Measurements from ENCODE around the gene HAPLN3. TPM values are rescaled to one million over a fixed set of nuclear protein-coding genes. Genes with fewer than 3 reads are reported as not detected.
"Not testable (repeated sequence)": the region's sequence is repeated elsewhere in the genome, so short reads cannot be mapped to it uniquely, and the experiment has no call there.

Gene HAPLN3, protein sequence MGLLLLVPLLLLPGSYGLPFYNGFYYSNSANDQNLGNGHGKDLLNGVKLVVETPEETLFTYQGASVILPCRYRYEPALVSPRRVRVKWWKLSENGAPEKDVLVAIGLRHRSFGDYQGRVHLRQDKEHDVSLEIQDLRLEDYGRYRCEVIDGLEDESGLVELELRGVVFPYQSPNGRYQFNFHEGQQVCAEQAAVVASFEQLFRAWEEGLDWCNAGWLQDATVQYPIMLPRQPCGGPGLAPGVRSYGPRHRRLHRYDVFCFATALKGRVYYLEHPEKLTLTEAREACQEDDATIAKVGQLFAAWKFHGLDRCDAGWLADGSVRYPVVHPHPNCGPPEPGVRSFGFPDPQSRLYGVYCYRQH
- total RNA-seq (2012; rRNA removed) = 0.66 and 1.5 TPM in 2 replicates

DNA sequence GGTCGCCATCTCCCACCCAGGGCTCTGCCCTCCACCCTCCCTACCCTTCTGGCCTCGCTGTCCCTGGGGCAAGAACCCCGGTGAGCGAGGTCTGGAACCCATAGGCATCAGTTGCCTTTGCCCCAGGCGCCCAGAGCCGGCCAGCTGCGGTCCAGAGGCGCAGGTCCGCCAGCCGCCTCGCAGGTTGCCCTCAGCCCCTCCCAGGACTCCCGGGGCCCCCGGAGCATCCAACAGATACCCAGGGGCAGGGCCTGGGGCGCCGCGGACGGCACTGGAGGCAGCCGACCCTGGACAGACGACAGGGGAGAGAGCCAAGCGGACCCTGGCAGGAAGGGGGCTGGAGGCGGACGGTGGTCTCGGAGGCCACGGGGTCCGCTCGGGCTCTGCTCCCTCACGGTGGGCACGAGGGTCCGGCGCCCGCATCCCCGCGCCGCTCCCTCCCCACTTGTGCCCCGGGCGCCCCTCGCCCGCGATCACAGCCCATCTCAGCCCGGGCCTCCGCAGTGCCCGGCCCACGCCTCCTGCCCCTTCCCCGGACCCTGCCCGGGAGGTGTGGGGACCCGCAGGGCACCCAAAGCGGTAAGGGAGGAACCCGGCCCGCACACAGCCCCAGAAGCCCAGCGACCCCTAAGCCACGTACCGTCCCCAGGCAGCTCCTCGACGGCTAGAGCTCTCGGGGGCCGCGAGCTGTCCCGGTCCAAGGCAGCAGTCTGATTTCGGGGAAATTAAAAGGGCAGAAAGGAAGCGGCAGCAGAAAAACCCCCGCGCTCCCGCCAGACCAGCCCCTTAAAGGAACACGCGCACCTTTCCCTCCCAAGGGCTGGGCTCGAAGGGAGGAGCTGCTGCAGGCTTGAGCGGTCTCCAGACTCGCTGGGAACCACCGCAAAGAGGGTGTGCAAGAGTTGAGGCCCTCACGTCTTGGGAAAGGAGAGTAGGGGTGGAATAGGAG is at the start of gene HAPLN3:
TSS of gene HAPLN3 (minus strand) at position 726 of the 949 bp plus-strand sequence. CDS start 8,246 bp downstream, outside the sequence.
- Histone ChIP-seq H3K4me3 (ENCODE audit: low read length) (peak within 1 kb of the TSS; percentile 67), H3K4me2 (ENCODE audit: low read length) (peak within 1 kb of the TSS; percentile 81), H3K9me3 (replicated peaks; ENCODE audit: low read length) (no peaks in the 10 kb centered on the region), H3K27me3 (ENCODE audit: control insufficient read depth, insufficient read depth, low read length) (peaks cover 14% of the 10 kb centered on the region), H3K36me3 (ENCODE audit: insufficient read depth, low read length) (peaks cover 8% of the 10 kb centered on the region), H3K4me1 (ENCODE audit: control insufficient read depth, insufficient read depth, low read length) (peaks cover 25% of the 10 kb centered on the region), H3K9ac (ENCODE audit: low read depth, low read length) (peak within 1 kb of the TSS; percentile 50)

DNA sequence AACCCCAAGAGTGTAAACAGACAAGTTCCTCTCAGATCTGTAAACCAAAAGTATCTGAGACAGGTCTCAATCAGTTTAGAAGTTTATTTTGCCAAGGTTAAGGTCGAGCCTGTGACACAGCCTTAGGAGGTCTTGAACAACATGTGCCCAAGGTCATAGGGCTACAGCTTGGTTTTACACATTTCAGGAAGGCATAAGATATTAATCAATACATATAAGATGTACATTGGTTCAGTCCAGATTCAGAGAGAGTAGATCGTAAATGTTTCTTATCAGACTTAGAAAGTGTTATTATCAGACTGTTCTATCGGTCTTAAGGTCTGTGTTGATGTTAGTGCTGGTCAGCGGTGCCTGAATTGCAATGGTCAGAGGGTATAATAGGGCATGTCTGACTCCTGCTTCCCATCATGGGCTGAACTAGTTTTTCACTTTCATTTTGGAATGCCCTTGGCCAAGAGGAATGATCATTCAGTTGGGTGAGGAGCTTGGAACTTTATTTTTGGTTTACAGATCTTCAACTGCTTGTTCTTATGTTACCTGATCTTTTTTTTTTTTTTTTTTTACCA is 44.8 kb upstream of the HAPLN3 start:
- Histone ChIP-seq H3K36me3 (ENCODE audit: insufficient read depth, low read length) (no peaks in the 10 kb centered on the region), H3K4me2 (ENCODE audit: low read length) (no peak overlapping the region), H3K9ac (ENCODE audit: low read depth, low read length) (no peak overlapping the region), H3K9me3 (replicated peaks; ENCODE audit: low read length) (no peaks in the 10 kb centered on the region), H3K27me3 (ENCODE audit: control insufficient read depth, insufficient read depth, low read length) (peaks cover 11% of the 10 kb centered on the region), H3K4me1 (ENCODE audit: control insufficient read depth, insufficient read depth, low read length) (no peaks in the 10 kb centered on the region), H3K4me3 (ENCODE audit: low read length) (no peak overlapping the region)

DNA sequence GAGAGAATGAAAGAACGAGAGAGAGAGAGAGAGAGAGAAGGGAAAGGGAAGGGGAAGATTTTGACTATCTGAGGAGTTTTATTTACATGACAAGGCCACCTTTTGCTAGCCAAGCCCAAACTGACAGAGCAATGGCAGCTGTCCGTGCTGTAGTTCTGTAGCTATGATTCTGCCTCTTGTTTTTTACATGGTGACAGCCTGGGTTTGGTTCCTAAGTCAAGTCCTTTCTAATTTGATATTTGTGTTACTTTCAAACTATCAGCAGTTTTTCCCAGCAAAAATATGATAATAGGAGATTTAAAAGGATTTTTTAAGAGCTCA is 44.1 kb upstream of the HAPLN3 start:
- Histone ChIP-seq H3K4me2 (ENCODE audit: low read length) (no peak overlapping the region), H3K9me3 (replicated peaks; ENCODE audit: low read length) (no peaks in the 10 kb centered on the region), H3K27me3 (ENCODE audit: control insufficient read depth, insufficient read depth, low read length) (peaks cover 11% of the 10 kb centered on the region), H3K36me3 (ENCODE audit: insufficient read depth, low read length) (no peaks in the 10 kb centered on the region), H3K4me3 (ENCODE audit: low read length) (no peak overlapping the region), H3K9ac (ENCODE audit: low read depth, low read length) (no peak overlapping the region), H3K4me1 (ENCODE audit: control insufficient read depth, insufficient read depth, low read length) (no peaks in the 10 kb centered on the region)

DNA sequence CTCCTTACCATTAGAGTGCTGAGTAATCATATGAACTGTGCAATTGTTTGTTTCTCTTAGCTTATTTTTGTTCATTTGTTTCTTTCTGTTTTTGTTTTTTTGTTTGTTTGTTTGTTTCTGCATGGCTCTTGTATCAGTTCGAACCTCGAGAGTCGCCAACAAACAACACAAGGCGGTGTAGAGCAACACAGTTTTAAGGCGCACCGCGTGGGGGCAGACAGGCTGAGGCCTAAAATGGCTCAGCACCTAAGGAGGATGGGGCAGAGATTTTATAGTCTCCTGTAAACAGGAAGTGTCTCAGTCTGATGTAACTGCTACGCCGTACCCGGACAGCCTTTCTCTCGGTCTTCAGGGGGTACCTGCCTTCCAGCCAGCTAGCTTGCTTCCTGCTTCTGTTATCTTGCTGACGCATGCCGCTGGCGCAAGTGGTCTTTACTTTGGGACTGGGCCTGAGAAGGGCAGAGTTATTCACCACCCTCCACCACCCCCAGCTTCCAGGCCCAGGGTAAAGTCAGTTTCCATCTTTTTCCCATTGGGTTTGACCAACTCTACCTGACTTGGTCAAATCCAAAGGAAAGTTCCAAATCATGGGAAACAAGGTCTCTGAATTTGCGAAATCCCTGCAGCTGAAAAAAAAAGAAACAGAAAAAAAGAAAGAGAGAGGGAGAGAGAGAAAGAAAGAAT is 43.6 kb upstream of the HAPLN3 start:
- H3K27me3 ChIP-seq (ENCODE audit: control insufficient read depth, insufficient read depth, low read length) = peaks cover 11% of the 10 kb centered on the region
- no peak overlapping the region for H3K4me2 ChIP-seq (ENCODE audit: low read length)
- H3K9ac ChIP-seq (ENCODE audit: low read depth, low read length) = no peak overlapping the region
- H3K9me3 ChIP-seq (replicated peaks; ENCODE audit: low read length) = no peaks in the 10 kb centered on the region
- no peak overlapping the region for H3K4me3 ChIP-seq (ENCODE audit: low read length)
- H3K4me1 ChIP-seq (ENCODE audit: control insufficient read depth, insufficient read depth, low read length) = no peaks in the 10 kb centered on the region
- H3K36me3 ChIP-seq (ENCODE audit: insufficient read depth, low read length) = no peaks in the 10 kb centered on the region

DNA sequence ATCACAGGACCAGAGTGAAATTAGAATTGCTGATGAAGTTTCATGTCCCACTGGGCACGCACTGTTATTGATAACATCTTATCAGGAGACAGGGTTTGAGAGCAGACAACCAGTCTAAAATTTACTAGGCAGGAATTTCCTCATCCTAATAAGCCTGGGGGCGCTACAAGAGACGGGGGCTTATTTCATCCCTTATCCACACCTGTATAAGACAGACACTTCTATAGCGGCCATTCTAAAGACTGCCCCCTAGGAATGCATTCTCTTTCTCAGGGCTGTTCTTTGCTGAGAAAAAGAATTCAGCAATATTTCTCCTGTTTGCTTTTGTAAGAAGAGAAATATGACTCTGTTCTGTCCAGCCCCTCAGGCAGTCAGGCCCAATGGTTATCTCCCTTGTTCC is 39.1 kb upstream of the HAPLN3 start:
- H3K9ac ChIP-seq (ENCODE audit: low read depth, low read length); H3K27me3 ChIP-seq (ENCODE audit: control insufficient read depth, insufficient read depth, low read length); H3K9me3 ChIP-seq (replicated peaks; ENCODE audit: low read length); H3K4me3 ChIP-seq (ENCODE audit: low read length); H3K4me2 ChIP-seq (ENCODE audit: low read length); H3K4me1 ChIP-seq (ENCODE audit: control insufficient read depth, insufficient read depth, low read length); H3K36me3 ChIP-seq (ENCODE audit: insufficient read depth, low read length): not testable (repeated sequence)

DNA sequence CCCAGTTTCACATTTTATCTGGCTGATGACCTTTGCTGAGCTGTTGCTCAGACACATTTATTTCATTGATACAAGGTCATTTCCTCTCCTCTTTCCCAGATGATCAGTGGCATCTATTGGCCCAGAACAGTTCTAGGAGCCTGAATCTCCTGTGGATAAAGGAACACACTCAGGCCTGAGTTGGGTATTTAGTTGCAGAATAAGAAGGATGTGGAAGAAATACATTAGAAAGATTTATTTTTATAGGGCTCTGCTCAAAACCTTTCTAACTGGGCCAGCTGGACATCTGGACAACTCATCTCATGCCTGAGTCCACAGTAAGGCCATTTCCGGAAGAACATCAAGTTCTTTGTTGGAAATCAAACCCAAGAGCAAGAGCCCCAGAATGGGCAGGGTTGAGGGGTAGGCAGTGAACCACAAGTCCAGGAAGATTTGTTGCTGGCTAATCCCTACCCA is 37.6 kb upstream of the HAPLN3 start:
- no peak overlapping the region for H3K4me2 ChIP-seq (ENCODE audit: low read length)
- H3K4me3 ChIP-seq (ENCODE audit: low read length) = no peak overlapping the region
- no peaks in the 10 kb centered on the region for H3K9me3 ChIP-seq (replicated peaks; ENCODE audit: low read length)
- H3K27me3 ChIP-seq (ENCODE audit: control insufficient read depth, insufficient read depth, low read length) = peaks cover 9% of the 10 kb centered on the region
- H3K4me1 ChIP-seq (ENCODE audit: control insufficient read depth, insufficient read depth, low read length) = peaks cover 3% of the 10 kb centered on the region
- H3K9ac ChIP-seq (ENCODE audit: low read depth, low read length) = no peak overlapping the region
- H3K36me3 ChIP-seq (ENCODE audit: insufficient read depth, low read length) = no peaks in the 10 kb centered on the region

DNA sequence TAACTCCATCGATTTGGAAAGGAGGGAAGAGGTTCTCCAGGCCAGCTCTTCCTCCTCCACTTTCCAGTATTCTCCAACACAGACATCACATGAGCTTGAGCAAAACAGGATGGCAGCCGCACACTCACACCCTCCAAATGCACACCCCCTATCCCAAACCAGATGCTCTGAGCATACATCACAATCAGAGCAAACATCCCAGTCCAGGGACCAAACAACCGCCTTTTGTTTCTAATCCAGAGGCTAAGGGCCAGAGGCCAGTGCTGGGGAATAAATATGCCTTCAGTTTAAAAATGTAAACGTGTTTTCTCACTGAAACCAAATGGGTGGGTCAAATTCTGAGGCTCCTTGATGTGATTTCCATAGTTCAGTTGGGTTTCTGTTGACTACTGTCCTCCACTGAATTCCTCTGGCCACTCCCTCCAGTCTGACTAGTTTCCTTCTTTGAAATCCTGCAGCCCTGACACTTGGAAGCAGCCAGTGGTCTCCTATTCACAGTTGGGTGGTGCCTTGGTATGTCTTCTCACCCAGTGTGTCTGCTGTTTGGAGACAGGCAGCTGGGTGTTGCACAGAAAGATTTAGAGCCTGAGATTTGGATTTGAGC is 37.0 kb upstream of the HAPLN3 start:
- no peak overlapping the region for H3K4me2 ChIP-seq (ENCODE audit: low read length)
- H3K27me3 ChIP-seq (ENCODE audit: control insufficient read depth, insufficient read depth, low read length) = peaks cover 9% of the 10 kb centered on the region
- no peak overlapping the region for H3K9ac ChIP-seq (ENCODE audit: low read depth, low read length)
- no peaks in the 10 kb centered on the region for H3K9me3 ChIP-seq (replicated peaks; ENCODE audit: low read length)
- H3K4me1 ChIP-seq (ENCODE audit: control insufficient read depth, insufficient read depth, low read length) = peaks cover 3% of the 10 kb centered on the region
- H3K36me3 ChIP-seq (ENCODE audit: insufficient read depth, low read length) = no peaks in the 10 kb centered on the region
- no peak overlapping the region for H3K4me3 ChIP-seq (ENCODE audit: low read length)

DNA sequence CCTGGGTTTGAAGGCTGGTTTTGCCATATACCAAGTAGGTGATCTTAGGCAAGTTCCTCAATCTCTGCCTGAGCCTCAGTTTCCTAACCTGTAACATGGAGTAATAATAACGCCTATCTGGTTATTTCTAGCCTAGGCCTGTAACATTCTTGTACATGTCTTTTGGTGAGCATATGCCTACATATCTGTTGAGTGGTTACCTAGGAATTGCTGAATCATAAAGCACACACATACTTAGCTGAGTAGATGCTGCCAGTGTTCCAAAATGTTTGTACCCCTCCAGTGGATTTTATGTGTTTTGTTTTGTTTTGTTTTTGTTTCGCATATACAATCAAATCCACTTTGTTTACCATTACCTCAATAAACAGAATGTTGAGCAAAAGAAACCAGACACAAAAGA is 35.2 kb upstream of the HAPLN3 start:
- Histone ChIP-seq H3K4me2 (ENCODE audit: low read length) (no peak overlapping the region), H3K9me3 (replicated peaks; ENCODE audit: low read length) (no peaks in the 10 kb centered on the region), H3K36me3 (ENCODE audit: insufficient read depth, low read length) (no peaks in the 10 kb centered on the region), H3K27me3 (ENCODE audit: control insufficient read depth, insufficient read depth, low read length) (no peaks in the 10 kb centered on the region), H3K4me3 (ENCODE audit: low read length) (no peak overlapping the region), H3K9ac (ENCODE audit: low read depth, low read length) (no peak overlapping the region), H3K4me1 (ENCODE audit: control insufficient read depth, insufficient read depth, low read length) (peaks cover 3% of the 10 kb centered on the region)

DNA sequence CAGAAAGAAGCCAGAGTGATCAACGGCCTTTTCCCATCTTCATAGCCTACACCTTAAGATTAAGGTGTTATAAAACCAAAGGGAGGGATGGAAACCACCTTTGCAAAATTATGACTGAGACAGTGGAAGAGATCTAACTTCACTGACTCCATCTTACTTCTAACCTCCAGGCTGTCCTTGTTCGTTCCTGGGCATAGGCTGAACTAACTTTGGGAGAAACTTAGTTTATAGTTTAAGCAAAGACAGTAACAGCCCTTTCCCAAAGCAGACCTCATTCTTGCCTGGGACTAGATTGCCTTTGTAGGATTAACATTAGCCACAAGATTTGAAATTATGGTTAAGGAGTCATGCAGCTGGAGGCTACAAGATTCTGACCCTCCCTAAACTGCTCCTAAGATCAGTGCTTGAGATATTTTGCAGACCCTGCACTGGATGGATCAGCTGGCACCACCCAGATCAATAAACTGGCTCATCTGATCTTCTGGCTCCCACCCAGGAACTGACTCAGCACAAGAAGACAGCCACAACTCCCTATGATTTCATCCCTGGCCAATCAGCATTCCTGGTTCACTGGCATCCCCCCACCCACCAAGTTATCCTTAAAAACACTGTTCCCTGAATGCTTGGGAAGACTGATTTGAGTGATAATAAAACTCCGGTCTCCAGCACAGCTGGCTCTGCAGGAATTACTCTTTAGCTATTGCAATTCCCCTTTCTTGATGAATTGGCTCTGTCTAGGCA is 34.2 kb upstream of the HAPLN3 start:
- H3K36me3 ChIP-seq (ENCODE audit: insufficient read depth, low read length); H3K4me1 ChIP-seq (ENCODE audit: control insufficient read depth, insufficient read depth, low read length); H3K27me3 ChIP-seq (ENCODE audit: control insufficient read depth, insufficient read depth, low read length); H3K4me3 ChIP-seq (ENCODE audit: low read length); H3K4me2 ChIP-seq (ENCODE audit: low read length); H3K9ac ChIP-seq (ENCODE audit: low read depth, low read length); H3K9me3 ChIP-seq (replicated peaks; ENCODE audit: low read length): not testable (repeated sequence)

DNA sequence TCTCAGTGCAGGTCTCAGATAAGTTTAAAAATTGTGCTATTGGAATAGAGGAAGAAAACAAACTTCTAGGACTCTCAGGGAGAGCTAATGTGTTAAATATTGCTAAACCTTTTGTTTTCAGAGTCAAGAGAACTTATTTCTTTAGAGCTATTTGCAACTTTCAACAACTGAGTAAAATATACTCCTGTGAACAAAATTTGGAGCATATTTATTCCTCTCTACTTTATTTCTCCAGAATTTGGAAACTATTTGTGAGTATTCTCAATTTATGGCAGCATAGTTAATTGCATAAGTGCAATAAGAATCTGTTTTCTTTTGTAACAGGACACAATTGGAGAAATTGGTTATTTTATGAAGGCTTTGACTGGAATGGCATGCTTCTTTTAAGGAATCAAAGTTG is 32.8 kb upstream of the HAPLN3 start:
- not testable (repeated sequence) for H3K4me3 ChIP-seq (ENCODE audit: low read length); H3K4me1 ChIP-seq (ENCODE audit: control insufficient read depth, insufficient read depth, low read length); H3K4me2 ChIP-seq (ENCODE audit: low read length); H3K9ac ChIP-seq (ENCODE audit: low read depth, low read length); H3K36me3 ChIP-seq (ENCODE audit: insufficient read depth, low read length); H3K27me3 ChIP-seq (ENCODE audit: control insufficient read depth, insufficient read depth, low read length); H3K9me3 ChIP-seq (replicated peaks; ENCODE audit: low read length)
